Calu3 (cell line): ENCODE measurements around the gene RFPL3. TPM values are rescaled to one million over a fixed set of nuclear protein-coding genes. Genes with fewer than 3 reads are reported as not detected.

Source experiments
- BruUV-seq: library from RNA; stranded (reverse); fragments of 400-500 nt; replicated peaks from 2 replicates; lab custom pipeline; 2021; lab: Mats Ljungman, UMichigan
- CTCF ChIA-PET: fragments of 300-600 bp; sonication (Branson Sonifier 250); formaldehyde crosslinking; loops from one replicate; lab custom pipeline; 2022; ENCODE audit warnings: antibody characterized with exemption; lab: Charles Lee
- DNase-seq: peaks from one replicate; pipeline ENCODE4 v3.0.0; 2022
- H3K27ac Mint-ChIP-seq: one replicate; pipeline ENCODE4 v1.8.0; 2022; ENCODE audit warnings: mixed read lengths; ENCODE audit not compliant: unreplicated experiment
- H3K27me3 Mint-ChIP-seq: one replicate; pipeline ENCODE4 v1.8.0; 2022; ENCODE audit warnings: mixed read lengths; ENCODE audit not compliant: unreplicated experiment
- H3K36me3 Mint-ChIP-seq: one replicate; pipeline ENCODE4 v1.8.0; 2022; ENCODE audit warnings: mild to moderate bottlenecking, moderate library complexity, mixed read lengths; ENCODE audit not compliant: insufficient read depth, unreplicated experiment
- H3K4me1 Mint-ChIP-seq: one replicate; pipeline ENCODE4 v1.8.0; 2022; ENCODE audit warnings: mild to moderate bottlenecking, low read depth, mixed read lengths; ENCODE audit not compliant: unreplicated experiment
- H3K4me3 Mint-ChIP-seq: one replicate; pipeline ENCODE4 v1.8.0; 2022; ENCODE audit warnings: mild to moderate bottlenecking, low read depth, moderate library complexity, mixed read lengths; ENCODE audit not compliant: unreplicated experiment
- H3K9me3 Mint-ChIP-seq: one replicate; pipeline ENCODE4 v1.8.0; 2022; ENCODE audit warnings: low read depth, mixed read lengths; ENCODE audit not compliant: unreplicated experiment
- CTCF ChIP-seq: fragments of 200-600 bp; IDR thresholded peaks from one replicate; pipeline ENCODE4 v1.8.0; 2022; ENCODE audit warnings: antibody characterized with exemption; ENCODE audit not compliant: unreplicated experiment
- intact Hi-C: fragments of 100-400 bp; cut with micrococcal nuclease; formaldehyde crosslinking; loops from one replicate; pipeline ENCODE4 v1.10.0; 2022; ENCODE audit not compliant: unreplicated experiment
- total RNA-seq: library from RNA; stranded (reverse); gene quantifications from 2 replicates; pipeline ENCODE4 v1.2.3, GENCODE V29; 2022

The RFPL3 gene
- total RNA-seq, 1 experiment from 2014 or later: not detected

GRCh38 chr22:32329202-32329645, 28.4 kb upstream of the RFPL3 start:
- no peak overlapping the region for H3K4me3 Mint-ChIP-seq
- TF ChIP-seq CTCF: no peak
- peaks cover 94% of the 10 kb centered on the region for H3K27me3 Mint-ChIP-seq
- H3K36me3 Mint-ChIP-seq: no peaks in the 10 kb centered on the region
- CTCF ChIA-PET: interaction anchor here (0.6 kb wide), 1 partner anchor 14 kb away, joined by 8 read pairs; no protein-coding TSS in a partner anchor
- no peaks in the 10 kb centered on the region for H3K9me3 Mint-ChIP-seq
- no peaks in the 10 kb centered on the region for H3K4me1 Mint-ChIP-seq
- BruUV-seq: no TSS peak
- no peak for DNase-seq
- no peak overlapping the region for H3K27ac Mint-ChIP-seq
- intact Hi-C loops: no loop called here

GRCh38 chr22:32331236-32331917, 26.3 kb upstream of the RFPL3 start:
- CTCF ChIA-PET: interaction anchor here (0.8 kb wide), 1 partner anchor 151 kb away, joined by 3 read pairs; no protein-coding TSS in a partner anchor

GRCh38 chr22:32331918-32332725, 25.5 kb upstream of the RFPL3 start:
- H3K27ac Mint-ChIP-seq: no peak overlapping the region
- no TSS peak for BruUV-seq
- H3K36me3 Mint-ChIP-seq: no peaks in the 10 kb centered on the region
- no peak for DNase-seq
- no peaks in the 10 kb centered on the region for H3K9me3 Mint-ChIP-seq
- H3K4me1 Mint-ChIP-seq: no peaks in the 10 kb centered on the region
- TF ChIP-seq CTCF: no peak
- CTCF ChIA-PET: interaction anchor here (0.8 kb wide), 1 partner anchor 152 kb away, joined by 3 read pairs; no protein-coding TSS in a partner anchor
- intact Hi-C loops: no loop called here
- H3K27me3 Mint-ChIP-seq: peaks cover 85% of the 10 kb centered on the region
- H3K4me3 Mint-ChIP-seq: no peak overlapping the region

More at GRCh38 chr22:32331236-32331917, 26.3 kb upstream of the RFPL3 start:
- intact Hi-C loops: no loop called here
- no TSS peak for BruUV-seq
- H3K4me3 Mint-ChIP-seq: no peak overlapping the region
- no peaks in the 10 kb centered on the region for H3K4me1 Mint-ChIP-seq
- no peak for DNase-seq
- H3K27ac Mint-ChIP-seq: no peak overlapping the region
- H3K27me3 Mint-ChIP-seq: peaks cover 89% of the 10 kb centered on the region
- no peaks in the 10 kb centered on the region for H3K9me3 Mint-ChIP-seq
- TF ChIP-seq CTCF: no peak
- H3K36me3 Mint-ChIP-seq: no peaks in the 10 kb centered on the region

- H3K27me3 Mint-ChIP-seq: peaks cover 85% of the 10 kb centered on the region
- no peak overlapping the region for H3K27ac Mint-ChIP-seq
- TF ChIP-seq CTCF: no peak
- no peak overlapping the region for H3K4me3 Mint-ChIP-seq
- CTCF ChIA-PET: no interaction called here
- no peaks in the 10 kb centered on the region for H3K36me3 Mint-ChIP-seq
- intact Hi-C loops: no loop called here
- BruUV-seq: no TSS peak
- H3K4me1 Mint-ChIP-seq: no peaks in the 10 kb centered on the region
- H3K9me3 Mint-ChIP-seq: no peaks in the 10 kb centered on the region
- no peak for DNase-seq
These were observed 24.4 kb upstream of the RFPL3 start for GRCh38 chr22:32333141-32333768.
